Measurements from ENCODE around the gene PDE1A.
A peak's percentile ranks its signal among the peaks of the same experiment; 100 is the strongest.

The PDE1A gene

DNA sequence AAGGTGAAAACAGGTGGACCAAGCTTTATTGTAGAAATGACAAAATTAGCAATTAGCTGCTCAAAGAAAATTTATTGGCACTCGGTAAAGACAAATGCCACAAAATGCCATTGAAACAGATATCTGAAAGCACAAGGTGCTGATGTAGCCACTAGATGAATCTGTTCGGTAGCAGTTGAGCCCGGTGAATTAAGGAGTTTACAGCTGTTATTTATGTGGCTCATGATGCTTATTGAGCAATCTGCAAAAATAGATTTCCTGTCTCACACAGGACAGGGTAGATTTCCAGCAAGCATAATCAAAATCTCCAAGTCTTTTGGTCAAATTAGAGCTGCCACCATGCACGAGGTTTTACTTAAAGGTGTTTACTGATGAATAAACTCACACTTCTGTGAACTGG, 259.0 kb downstream of the PDE1A start:
- DNase-seq = no peak

GRCh38 chr2:182166841-182167240, 260.0 kb downstream of the PDE1A start:
- intact Hi-C loops (cut with DNase I) = no loop called here
- no peak for DNase-seq

More for the DNA sequence above, 259.0 kb downstream of the PDE1A start:
- intact Hi-C loops (cut with DNase I) = no loop called here

GRCh38 chr2:182166406-182166805, 260.4 kb downstream of the PDE1A start:
- intact Hi-C loops (cut with DNase I) = no loop called here
- no peak for DNase-seq

DNA sequence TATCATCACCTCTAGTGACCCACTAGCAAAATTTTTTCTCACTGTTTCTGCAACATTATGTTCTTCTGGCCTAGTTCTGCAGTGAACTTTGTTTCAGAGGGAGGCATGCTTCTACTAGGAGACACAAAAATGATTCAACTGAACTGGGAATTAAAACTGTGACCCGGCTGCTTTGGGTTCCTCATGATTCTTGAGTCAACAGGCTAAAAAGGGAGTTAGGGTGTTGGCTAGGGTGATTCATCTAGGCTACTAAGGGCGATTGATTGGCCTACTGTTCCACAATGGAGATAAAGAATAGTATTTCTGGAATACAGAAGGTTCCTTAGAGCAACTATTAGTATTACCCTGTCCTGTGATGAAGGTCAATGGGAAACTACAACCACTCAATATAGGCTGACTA, 261.6 kb downstream of the PDE1A start:
- intact Hi-C loops (cut with DNase I) = no loop called here
- DNase-seq = no peak

GRCh38 chr2:182164686-182165085, 262.1 kb downstream of the PDE1A start:
- no peak for DNase-seq
- intact Hi-C loops (cut with DNase I) = no loop called here

DNA sequence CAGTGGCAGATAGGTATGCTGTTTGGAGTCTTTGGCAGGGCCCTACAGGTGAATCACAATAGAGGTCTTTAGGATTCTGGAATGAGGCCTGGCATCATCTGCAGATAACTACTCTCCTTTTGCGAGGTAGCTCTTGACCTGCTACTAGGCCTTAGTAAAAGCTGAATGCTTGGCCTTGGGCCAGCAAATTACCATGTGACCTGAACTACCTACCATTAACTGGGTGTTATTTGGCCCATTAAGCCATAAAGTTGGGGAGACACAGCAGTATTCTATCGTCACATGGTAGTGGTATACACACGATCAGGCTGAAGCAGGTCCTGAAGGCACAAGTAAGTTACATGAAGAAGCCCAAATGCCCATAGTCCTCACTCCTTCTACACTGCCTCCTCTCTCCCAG, 263.0 kb downstream of the PDE1A start:
- intact Hi-C loops (cut with DNase I) = no loop called here
- DNase-seq = no peak

- peak in 1 of 42 donors; percentile 5 for DNase-seq
- intact Hi-C loops (cut with DNase I) = no loop called here
Measured at GRCh38 chr2:182148344-182148743, 278.5 kb downstream of the PDE1A start.

DNA sequence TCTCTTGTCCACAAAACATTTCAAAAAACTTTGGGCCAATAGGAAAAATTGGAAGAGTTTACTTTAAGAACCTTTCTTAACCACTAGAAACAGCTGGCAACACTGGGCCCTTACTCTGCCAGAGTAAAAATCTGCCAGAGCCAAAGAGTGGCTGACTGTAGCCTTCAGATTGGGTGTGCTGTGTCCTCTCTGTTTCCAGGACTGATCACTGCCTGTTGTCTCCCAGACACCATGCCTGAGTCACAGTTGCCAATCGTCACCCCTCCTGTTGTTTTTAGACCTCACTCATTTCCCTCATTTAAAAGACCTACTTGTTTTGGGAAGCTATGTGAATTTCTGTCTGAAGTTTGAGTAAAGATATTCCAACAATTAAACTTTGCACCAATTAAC, 282.1 kb downstream of the PDE1A start:
- peak in 2 of 42 donors; percentile 16 to 40 for DNase-seq
- intact Hi-C loops (cut with DNase I) = no loop called here

GRCh38 chr2:182144041-182144775, 282.6 kb downstream of the PDE1A start:
- DNase-seq = no peak
- intact Hi-C loops (cut with DNase I) = no loop called here

DNA sequence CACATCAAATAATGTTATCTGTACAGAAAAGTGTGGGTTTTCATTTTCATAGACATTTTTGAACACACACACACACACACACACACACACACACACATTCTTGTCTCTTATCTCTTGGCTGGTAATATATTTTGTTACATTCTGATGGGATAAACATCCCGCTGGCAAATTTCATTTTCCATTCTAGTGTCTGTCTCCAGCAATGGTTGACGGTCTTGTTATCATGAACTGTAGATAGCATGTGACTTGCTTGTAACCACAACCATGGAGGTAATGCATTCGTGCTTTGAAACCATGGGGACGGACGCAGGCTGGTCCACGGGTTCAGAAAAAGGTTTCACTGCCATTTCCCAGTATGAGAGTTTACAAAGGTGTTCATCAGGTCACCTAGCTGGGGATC, 284.8 kb downstream of the PDE1A start:
- DNase-seq = no peak
- intact Hi-C loops (cut with DNase I) = no loop called here

DNA sequence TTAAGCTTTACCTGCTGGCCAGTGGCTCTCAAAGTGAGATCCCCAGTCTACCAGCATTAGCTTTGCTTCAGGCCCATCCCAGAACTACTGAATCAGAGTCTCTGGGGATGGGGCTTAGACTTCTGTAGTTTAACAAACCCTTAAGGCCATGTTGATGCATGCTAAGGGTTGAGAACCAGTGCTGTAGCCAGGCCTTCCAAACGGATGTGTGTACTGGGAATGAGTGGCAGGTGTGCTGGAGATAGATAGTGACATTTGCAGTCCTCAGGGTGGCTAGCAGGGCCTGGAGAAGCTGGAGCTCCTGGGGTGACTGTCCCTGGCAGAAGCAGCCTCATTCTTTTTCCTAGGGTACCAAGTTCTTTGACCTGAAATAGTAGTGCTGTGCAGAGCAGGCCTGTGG, 292.6 kb downstream of the PDE1A start:
- no peak for DNase-seq
- intact Hi-C loops (cut with DNase I) = no loop called here

DNA sequence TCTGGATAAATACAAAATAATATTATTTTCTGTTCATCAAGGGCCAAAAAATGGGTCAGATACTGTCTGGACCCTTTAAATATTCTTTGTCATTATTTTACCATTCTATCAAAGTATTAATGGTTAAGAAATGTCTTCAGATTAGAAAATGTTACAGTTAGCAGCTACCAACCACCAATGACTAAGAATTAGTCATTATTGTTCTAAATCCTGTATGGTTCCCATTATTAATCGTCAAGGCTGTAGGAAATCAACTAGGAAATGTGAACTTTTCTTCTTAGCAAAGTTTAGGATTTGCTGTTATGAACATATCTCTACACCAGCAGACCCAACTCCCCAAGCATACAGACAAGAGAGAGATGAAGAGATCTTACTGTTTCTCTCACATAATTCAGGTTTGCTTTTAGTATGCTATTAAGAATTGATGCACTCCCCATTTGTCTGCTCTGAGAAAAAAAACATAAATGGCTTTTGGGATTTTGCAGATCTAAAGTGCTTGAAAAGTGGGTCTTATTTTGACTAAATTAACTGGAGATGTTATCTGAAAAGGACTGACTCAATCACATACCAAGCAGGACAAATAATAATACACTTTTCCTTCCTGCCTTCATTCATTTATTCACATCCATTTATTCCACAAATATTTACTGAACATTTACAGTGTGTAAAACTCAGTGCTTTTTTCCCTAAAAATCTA, 293.5 kb downstream of the PDE1A start:
- intact Hi-C loops (cut with DNase I) = no loop called here
- no peak for DNase-seq

GRCh38 chr2:182132605-182133004, 294.2 kb downstream of the PDE1A start:
- intact Hi-C loops (cut with DNase I) = no loop called here
- no peak for DNase-seq

DNA sequence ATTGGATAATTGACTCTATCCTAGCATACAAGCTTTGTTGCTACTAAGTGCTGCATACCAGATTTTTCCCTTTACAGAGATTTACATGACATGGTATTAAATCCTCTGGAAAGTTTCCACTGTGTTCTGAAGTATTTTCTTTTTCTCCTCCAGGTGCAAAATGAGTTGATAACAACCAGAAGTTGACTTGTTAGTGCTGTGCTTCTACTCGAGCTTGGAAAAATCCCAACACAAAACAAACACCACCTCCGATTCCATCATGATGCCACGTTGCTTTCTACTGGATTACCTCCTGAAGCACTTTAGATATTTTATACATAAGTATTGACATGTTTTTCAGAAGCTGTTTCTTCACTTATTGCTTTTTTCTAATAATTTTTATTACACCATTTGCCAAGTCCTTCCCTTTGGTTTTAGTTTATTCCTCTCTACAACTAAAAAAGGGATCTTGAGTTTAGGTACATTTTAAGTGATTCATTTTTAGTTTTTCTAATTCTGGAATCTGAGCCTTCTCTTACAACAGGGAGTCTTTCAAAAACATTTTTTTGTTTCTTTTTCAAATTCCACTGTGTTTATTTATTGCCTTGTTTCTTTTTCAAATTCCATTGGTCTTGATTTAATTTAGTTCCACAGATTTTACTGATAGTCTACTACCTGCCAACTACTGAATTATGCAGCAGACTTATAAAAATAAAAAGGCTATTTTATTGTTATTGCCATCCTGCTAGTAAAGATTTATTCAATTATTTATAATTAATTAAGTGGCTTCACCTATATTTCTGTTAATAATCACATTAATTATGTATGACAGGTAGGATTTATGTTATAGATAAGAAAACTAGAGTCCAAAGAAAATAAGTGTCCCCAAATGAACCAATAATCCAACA, 297.8 kb downstream of the PDE1A start:
- intact Hi-C loops (cut with DNase I) = no loop called here

DNA sequence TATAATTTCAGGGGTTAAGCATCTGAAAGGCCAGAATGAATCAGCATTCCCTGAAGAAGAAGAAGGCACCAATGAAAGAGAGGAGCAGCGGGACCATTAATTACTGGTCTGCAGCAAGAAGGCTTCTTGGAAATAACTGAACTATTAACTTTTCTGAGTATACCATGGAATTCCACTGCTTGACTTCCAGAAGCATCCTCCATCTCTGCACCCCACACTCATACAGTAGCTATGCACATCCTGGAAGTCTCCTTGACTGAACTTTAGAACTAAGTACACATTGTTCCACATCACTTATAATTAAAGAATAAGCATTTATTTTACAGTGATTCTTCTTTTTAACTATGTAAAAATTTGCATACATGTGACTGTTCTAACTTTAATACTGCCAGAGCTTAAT, 309.6 kb downstream of the PDE1A start:
- DNase-seq = no peak
- intact Hi-C loops (cut with DNase I) = no loop called here

More for the DNA sequence above, 297.8 kb downstream of the PDE1A start:
- DNase-seq = no peak

GRCh38 chr2:182116774-182117173, 310.1 kb downstream of the PDE1A start:
- no peak for DNase-seq
- intact Hi-C loops (cut with DNase I) = no loop called here

- DNase-seq = no peak
- intact Hi-C loops (cut with DNase I) = no loop called here
Measured at GRCh38 chr2:182115258-182115657, 311.6 kb downstream of the PDE1A start.

GRCh38 chr2:182113334-182113733, 313.5 kb downstream of the PDE1A start:
- intact Hi-C loops (cut with DNase I) = no loop called here
- DNase-seq = peak in 1 of 42 donors; percentile 7

DNA sequence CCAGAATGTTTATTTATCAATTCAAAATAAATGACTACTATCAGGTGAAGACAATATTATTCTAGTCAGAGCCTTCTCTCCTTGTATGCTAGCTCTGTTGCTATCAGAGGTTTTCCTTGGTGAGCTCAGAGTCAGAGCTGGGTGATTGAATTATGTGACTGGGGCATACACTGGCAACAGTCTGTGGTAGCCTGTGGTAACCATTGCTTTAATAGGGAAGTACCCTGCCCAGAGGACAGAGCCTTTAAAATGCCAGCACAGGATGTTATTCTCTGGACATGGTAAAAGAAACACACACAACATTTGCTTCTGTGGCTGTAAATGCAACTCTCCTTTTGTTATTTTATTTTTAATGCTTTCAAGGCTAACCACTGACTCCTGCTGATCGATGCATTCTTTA, 316.5 kb downstream of the PDE1A start:
- no peak for DNase-seq
- intact Hi-C loops (cut with DNase I) = no loop called here

GRCh38 chr2:182103526-182103925, 323.3 kb downstream of the PDE1A start:
- intact Hi-C loops (cut with DNase I) = no loop called here
- peak in 9 of 42 donors; percentile 4 to 34 (median 14) for DNase-seq
